Colonic mucosa (tissue), 4 donors: ENCODE measurements around the gene EXOC8. TPM values are rescaled to one million over a fixed set of nuclear protein-coding genes. Genes with fewer than 3 reads are reported as not detected.

Experiments
- DNase-seq: peaks from one replicate; pipeline ENCODE4 v3.0.0-alpha.2; 2020
- H3K27ac ChIP-seq: fragments of 200-600 bp; one replicate; pipeline ENCODE4 v1.8.0; 2021
- H3K27me3 ChIP-seq: fragments of 200-600 bp; one replicate; pipeline ENCODE4 v1.8.0; 2021
- H3K36me3 ChIP-seq: fragments of 200-600 bp; one replicate; pipeline ENCODE4 v1.8.0; 2021
- H3K4me1 ChIP-seq: fragments of 200-600 bp; one replicate; pipeline ENCODE4 v1.8.0; 2021; ENCODE audit warnings: mild to moderate bottlenecking
- H3K4me3 ChIP-seq: fragments of 200-600 bp; one replicate; pipeline ENCODE4 v1.8.0; 2021
- H3K9ac ChIP-seq, 2 donors: one replicate each; pipeline ENCODE4 v1.7.0; 2013; ENCODE audit warnings: control low read depth in 2 of 2, low read depth in 2 of 2, low read length in 2 of 2
- H3K9me3 ChIP-seq: fragments of 200-600 bp; one replicate; pipeline ENCODE4 v1.8.0; 2021
- intact Hi-C: fragments of 100-400 bp; cut with DNase I; formaldehyde crosslinking; loops from one replicate; pipeline ENCODE4 v1.14.1; 2022
- total RNA-seq, 2 donors: library from RNA; stranded (reverse); fragmentation: NEBNext Ultra II Directional in 1 of 2; extraction: Animal tissue kit (Norgen Biotek cat#: 25700) in 1 of 2; gene quantifications; one replicate each; pipeline ENCODE4 v1.2.1, GENCODE V29; 2021
- TF ChIP-seq, protein P1 (sequence below): fragments of 200-600 bp; IDR thresholded peaks from one replicate; pipeline ENCODE4 v1.8.0; 2022; ENCODE audit warnings: antibody characterized with exemption, mild to moderate bottlenecking
- donor health status: healthy.
- donor health status: DM: no; HTN: no; CAD: no.
- donor health status: DM: no; HTN: no; CAD: no.

Gene EXOC8
- total RNA-seq, 2 donors from 2014 or later, result 13.2 to 14.9 TPM

DNA sequence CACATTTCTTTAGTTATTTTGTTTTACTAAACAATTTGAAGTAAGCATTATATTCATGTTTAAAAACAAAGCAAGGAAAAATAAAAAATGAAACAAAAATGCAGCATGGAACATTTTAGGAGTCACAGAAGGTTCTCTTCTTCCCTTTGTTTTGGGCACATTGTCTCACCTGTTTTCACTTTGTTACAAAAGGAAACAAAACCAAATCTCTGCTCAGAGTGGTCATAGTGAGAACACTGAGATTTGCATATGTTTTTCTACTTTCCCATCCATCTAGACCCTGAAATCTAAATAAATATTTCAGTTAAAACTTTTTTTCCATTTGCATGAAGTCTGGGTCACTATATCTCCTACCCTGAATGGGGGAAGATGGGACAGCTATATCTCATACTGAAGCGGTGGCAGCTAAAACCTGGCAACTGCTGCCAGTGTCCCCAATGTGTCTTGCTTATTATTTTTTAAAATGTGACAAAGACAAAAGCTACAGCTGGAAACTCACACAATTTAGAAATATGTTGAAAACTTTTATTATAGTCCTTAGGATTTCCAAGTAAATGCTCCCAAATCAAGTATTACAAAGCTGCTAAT is 3.5 kb downstream of the EXOC8 start:
- TF ChIP-seq, protein P1, sequence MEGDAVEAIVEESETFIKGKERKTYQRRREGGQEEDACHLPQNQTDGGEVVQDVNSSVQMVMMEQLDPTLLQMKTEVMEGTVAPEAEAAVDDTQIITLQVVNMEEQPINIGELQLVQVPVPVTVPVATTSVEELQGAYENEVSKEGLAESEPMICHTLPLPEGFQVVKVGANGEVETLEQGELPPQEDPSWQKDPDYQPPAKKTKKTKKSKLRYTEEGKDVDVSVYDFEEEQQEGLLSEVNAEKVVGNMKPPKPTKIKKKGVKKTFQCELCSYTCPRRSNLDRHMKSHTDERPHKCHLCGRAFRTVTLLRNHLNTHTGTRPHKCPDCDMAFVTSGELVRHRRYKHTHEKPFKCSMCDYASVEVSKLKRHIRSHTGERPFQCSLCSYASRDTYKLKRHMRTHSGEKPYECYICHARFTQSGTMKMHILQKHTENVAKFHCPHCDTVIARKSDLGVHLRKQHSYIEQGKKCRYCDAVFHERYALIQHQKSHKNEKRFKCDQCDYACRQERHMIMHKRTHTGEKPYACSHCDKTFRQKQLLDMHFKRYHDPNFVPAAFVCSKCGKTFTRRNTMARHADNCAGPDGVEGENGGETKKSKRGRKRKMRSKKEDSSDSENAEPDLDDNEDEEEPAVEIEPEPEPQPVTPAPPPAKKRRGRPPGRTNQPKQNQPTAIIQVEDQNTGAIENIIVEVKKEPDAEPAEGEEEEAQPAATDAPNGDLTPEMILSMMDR, result no peak
- no peak for DNase-seq
- intact Hi-C loops, result no loop called here
- H3K36me3 ChIP-seq, result no peaks in the 10 kb centered on the region
- no peak overlapping the region for H3K4me3 ChIP-seq
- H3K9me3 ChIP-seq, result no peaks in the 10 kb centered on the region
- no peaks in the 10 kb centered on the region for H3K27me3 ChIP-seq
- H3K9ac ChIP-seq, result no peak overlapping the region
- H3K4me1 ChIP-seq, result peaks cover 13% of the 10 kb centered on the region
- no peak overlapping the region for H3K27ac ChIP-seq

DNA sequence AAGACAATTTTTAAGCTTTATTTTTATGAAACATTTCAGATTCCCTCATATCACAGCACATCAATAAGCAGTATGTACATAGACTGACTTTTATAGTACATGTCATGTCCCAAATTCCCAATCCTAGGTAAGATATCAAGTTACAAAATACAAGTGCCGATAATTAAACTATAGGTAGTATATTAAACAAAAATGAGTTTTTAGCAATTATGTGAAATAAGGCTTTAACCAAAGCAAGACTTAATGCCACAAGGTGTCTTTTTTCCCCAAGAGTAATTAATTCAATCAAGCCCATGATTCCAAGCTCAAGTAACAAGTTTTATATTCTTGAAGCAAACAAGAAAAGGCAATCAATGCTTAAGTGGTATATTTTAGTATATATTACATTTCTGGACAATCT is 4.9 kb downstream of the EXOC8 start:
- Histone ChIP-seq H3K27ac (no peak overlapping the region), H3K4me3 (no peak overlapping the region), H3K9ac (no peak overlapping the region), H3K36me3 (no peaks in the 10 kb centered on the region), H3K9me3 (no peaks in the 10 kb centered on the region), H3K27me3 (no peaks in the 10 kb centered on the region), H3K4me1 (peaks cover 13% of the 10 kb centered on the region)
- intact Hi-C loops, result no loop called here
- TF ChIP-seq, protein P1, result no peak
- no peak for DNase-seq

GRCh38 chr1:231329483-231329882 is 8.2 kb downstream of the EXOC8 start:
- Histone ChIP-seq H3K36me3 (no peaks in the 10 kb centered on the region), H3K9me3 (no peaks in the 10 kb centered on the region), H3K27ac (no peak overlapping the region), H3K9ac (no peak overlapping the region), H3K4me1 (no peaks in the 10 kb centered on the region), H3K4me3 (no peak overlapping the region), H3K27me3 (no peaks in the 10 kb centered on the region)
- DNase-seq, result no peak
- intact Hi-C loops, result no loop called here
- TF ChIP-seq, protein P1, result no peak

DNA sequence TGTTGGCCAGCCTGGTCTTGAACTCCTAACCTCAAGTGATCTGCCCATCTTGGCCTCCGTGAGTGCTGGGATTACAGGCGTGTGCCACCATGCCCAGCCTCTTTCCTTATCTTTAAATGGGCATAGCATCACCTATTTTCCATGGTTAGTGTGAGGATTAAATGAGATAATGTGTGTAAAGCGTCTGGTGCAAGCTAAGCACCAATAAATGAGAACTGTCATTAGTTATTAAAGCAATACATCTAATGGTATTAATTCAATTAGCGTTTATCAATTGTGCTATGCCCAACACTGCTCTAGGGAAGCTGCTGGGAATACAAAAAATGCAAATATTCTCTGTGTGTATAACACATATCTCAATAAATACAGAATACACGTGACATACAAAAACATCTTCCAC is 10.0 kb downstream of the EXOC8 start:
- TF ChIP-seq, protein P1, result no peak
- no peaks in the 10 kb centered on the region for H3K36me3 ChIP-seq
- DNase-seq, result no peak

GRCh38 chr1:231326248-231326647 is 11.4 kb downstream of the EXOC8 start:
- intact Hi-C loops, result no loop called here
- H3K4me3 ChIP-seq, result no peak overlapping the region
- no peaks in the 10 kb centered on the region for H3K36me3 ChIP-seq
- DNase-seq, result no peak
- no peaks in the 10 kb centered on the region for H3K9me3 ChIP-seq
- H3K27me3 ChIP-seq, result no peaks in the 10 kb centered on the region
- H3K9ac ChIP-seq, result no peak overlapping the region
- H3K27ac ChIP-seq, result no peak overlapping the region
- TF ChIP-seq, protein P1, result no peak
- no peaks in the 10 kb centered on the region for H3K4me1 ChIP-seq

More for the DNA sequence above, 10.0 kb downstream of the EXOC8 start:
- Histone ChIP-seq H3K27ac (no peak overlapping the region), H3K4me1 (no peaks in the 10 kb centered on the region), H3K9ac (no peak overlapping the region), H3K27me3 (no peaks in the 10 kb centered on the region), H3K4me3 (no peak overlapping the region), H3K9me3 (no peaks in the 10 kb centered on the region)
- intact Hi-C loops, result no loop called here
